Thoracic aorta (tissue), 2 donors: ENCODE results near the gene VWA8. TPM values are rescaled to one million over a fixed set of nuclear protein-coding genes. Genes with fewer than 3 reads are reported as not detected.

Experiments used
- ATAC-seq: fragments of 150-250 bp; one replicate; pipeline ENCODE4 v1.8.0; 2017; ENCODE audit warnings: low read depth; ENCODE audit not compliant: insufficient number of reproducible peaks, low FRiP score
- DNase-seq: peaks from one replicate; pipeline ENCODE4 v3.0.0-alpha.2; 2020; ENCODE audit warnings: low spot score
- H3K27ac ChIP-seq, 2 donors: fragments of 200-600 bp; sonication (generic); 1 replicate in 1 of 2; 2 replicates in 1 of 2; pipeline ENCODE4 v1.5.1; 2016; ENCODE audit warnings: mild to moderate bottlenecking in 2 of 2, moderate library complexity in 2 of 2
- H3K27me3 ChIP-seq: fragments of 200-600 bp; sonication (generic); replicated peaks from 2 replicates; pipeline ENCODE4 v1.6.0; 2016; ENCODE audit warnings: mild to moderate bottlenecking; ENCODE audit not compliant: insufficient read depth
- H3K36me3 ChIP-seq: fragments of 200-600 bp; sonication (generic); one replicate; pipeline ENCODE4 v1.5.1; 2016
- H3K4me1 ChIP-seq, 2 donors: fragments of 200-600 bp; sonication (generic); 1 replicate in 1 of 2; 2 replicates in 1 of 2; pipeline versions ENCODE4 v1.5.1 to v1.6.0; 2016; ENCODE audit warnings: low read depth in 2 of 2, mild to moderate bottlenecking in 1 of 2; ENCODE audit not compliant: control insufficient read depth in 1 of 2
- H3K4me3 ChIP-seq: fragments of 200-600 bp; sonication (generic); 2 replicates; pipeline ENCODE4 v1.5.1; 2016; ENCODE audit warnings: mild to moderate bottlenecking
- H3K9me3 ChIP-seq: fragments of 200-600 bp; sonication (generic); 2 replicates; pipeline ENCODE4 v1.5.1; 2016
- total RNA-seq, 2 donors: library from RNA; depleted of rRNA; stranded (reverse); fragments of >200 nt; gene quantifications; one replicate each; pipeline versions ENCODE4 v1.1.0 to v1.2.3, GENCODE V29; 2016
- TF ChIP-seq, protein P1 (sequence below): fragments of 200-600 bp; sonication (generic); IDR thresholded peaks from one replicate; pipeline ENCODE4 v1.5.1; 2019; ENCODE audit warnings: antibody characterized with exemption

Gene VWA8
- total RNA-seq, 2 donors from 2014 or later, result 19.8 to 25.3 TPM

DNA sequence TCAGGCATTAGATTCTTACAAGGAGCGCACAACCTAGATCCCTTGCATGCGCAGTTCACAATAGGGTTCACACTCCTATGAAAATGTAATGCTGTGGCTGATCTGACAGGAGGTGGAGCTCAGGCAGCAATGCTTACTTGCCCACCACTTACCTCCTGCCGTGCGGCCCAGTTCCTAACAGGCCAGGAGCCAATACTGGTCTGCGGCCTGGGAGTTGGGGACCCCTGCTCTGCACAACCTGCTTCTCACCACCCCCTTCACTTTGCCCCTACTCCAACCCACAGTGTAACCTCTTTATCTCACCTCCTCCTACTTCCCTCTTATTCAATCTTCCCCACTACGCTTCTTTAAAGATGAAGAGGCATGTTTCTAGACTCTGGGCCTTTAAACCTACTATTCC lies 263.3 kb downstream of the VWA8 start:
- no peak overlapping the region for H3K27ac ChIP-seq
- no peaks in the 10 kb centered on the region for H3K9me3 ChIP-seq
- TF ChIP-seq, protein P1, sequence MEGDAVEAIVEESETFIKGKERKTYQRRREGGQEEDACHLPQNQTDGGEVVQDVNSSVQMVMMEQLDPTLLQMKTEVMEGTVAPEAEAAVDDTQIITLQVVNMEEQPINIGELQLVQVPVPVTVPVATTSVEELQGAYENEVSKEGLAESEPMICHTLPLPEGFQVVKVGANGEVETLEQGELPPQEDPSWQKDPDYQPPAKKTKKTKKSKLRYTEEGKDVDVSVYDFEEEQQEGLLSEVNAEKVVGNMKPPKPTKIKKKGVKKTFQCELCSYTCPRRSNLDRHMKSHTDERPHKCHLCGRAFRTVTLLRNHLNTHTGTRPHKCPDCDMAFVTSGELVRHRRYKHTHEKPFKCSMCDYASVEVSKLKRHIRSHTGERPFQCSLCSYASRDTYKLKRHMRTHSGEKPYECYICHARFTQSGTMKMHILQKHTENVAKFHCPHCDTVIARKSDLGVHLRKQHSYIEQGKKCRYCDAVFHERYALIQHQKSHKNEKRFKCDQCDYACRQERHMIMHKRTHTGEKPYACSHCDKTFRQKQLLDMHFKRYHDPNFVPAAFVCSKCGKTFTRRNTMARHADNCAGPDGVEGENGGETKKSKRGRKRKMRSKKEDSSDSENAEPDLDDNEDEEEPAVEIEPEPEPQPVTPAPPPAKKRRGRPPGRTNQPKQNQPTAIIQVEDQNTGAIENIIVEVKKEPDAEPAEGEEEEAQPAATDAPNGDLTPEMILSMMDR, result no peak
- H3K27me3 ChIP-seq, result no peaks in the 10 kb centered on the region
- DNase-seq (no peak), ATAC-seq (no peak)
- no peaks in the 10 kb centered on the region for H3K36me3 ChIP-seq
- H3K4me1 ChIP-seq, result peaks cover 34 to 64% of the 10 kb centered on the region in 2 donors
- H3K4me3 ChIP-seq, result no peak overlapping the region

DNA sequence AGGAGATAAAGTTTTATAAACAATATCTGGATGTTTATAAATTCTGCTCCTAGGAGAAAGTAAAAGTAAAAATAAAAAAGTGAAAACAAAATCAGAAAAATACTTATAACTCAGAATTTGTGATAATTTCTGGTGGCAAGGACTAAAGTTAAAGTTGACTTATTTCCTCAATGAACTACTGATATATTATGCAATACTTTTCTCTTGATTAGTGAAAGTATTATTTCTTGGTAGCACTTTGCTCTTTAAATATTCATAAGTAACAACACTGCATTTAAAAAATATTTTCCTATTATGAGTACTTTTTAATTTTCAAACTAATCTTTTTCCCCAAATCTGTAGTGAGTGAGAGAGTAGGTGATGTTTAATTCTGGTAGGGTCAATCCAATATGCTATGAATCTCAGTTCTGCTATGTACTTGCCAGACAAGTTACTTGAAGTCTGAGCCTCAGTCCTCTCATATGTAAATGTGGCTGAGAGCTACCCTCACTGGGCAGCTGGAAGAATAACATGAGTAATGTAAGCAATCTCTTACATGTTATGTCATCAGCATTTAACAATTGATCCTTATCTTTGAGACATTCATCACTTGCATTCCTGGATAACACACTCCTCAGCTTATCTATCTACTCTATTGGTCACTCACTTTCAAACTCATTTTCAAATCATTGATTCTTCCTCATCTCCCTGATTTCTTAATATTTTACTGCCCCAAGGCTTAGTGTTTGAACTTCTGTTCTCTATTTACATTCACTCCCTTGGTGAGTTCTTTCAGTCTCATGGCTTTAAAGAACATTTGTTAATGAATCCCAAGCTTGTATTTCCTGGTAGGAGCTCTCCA lies 264.5 kb downstream of the VWA8 start:
- ATAC-seq (no peak), DNase-seq (no peak)
- Histone ChIP-seq H3K27me3 (no peaks in the 10 kb centered on the region), H3K4me3 (no peak overlapping the region), H3K9me3 (no peaks in the 10 kb centered on the region), H3K27ac (peak overlapping the region in 1 of 2 donors; percentile 75), H3K4me1 (peaks cover 32 to 52% of the 10 kb centered on the region in 2 donors), H3K36me3 (no peaks in the 10 kb centered on the region)
- TF ChIP-seq, protein P1, result no peak

DNA sequence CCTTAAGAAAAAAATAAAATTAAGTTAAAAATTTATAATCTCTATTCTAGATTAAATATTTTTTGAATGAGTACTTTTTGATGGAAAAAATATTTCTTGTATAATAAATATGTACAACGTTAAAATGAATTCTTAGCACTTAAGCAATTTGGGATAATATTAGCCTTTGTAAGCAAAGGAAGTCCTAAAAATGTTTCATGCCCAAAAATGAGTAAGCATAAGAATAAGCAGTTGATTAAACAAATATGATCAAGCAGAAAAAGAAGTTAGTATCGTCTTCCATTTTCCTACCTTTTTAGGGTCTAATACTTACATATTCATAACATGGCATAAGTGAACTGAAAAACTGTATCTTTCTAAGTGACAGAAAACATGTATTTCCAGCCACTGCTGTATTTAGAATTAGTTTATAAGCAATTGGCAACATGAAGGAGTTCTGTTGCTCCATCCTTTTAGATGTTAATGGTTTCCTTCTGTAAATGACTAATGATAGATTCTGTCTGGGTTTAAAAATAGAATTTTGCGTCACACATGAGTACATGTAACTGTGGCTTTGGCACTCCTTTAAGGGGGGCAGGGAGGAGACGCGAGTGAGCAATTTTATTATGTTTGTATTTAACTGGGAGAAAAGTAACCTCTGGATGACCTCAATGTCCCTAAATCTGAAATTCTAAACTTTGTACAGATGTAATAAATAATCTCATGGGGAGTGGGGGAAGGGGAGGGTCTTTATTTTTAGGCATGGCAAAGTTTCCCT lies 266.2 kb downstream of the VWA8 start:
- H3K27ac ChIP-seq, result peak overlapping the region; percentile 63 to 75
- peak overlapping the region; percentile 47 for H3K4me3 ChIP-seq
- H3K36me3 ChIP-seq, result no peaks in the 10 kb centered on the region
- ATAC-seq (peak; percentile 98), DNase-seq (peak; percentile 34)
- no peaks in the 10 kb centered on the region for H3K9me3 ChIP-seq
- TF ChIP-seq, protein P1, result no peak
- no peaks in the 10 kb centered on the region for H3K27me3 ChIP-seq
- H3K4me1 ChIP-seq, result peaks cover 20 to 37% of the 10 kb centered on the region in 2 donors

DNA sequence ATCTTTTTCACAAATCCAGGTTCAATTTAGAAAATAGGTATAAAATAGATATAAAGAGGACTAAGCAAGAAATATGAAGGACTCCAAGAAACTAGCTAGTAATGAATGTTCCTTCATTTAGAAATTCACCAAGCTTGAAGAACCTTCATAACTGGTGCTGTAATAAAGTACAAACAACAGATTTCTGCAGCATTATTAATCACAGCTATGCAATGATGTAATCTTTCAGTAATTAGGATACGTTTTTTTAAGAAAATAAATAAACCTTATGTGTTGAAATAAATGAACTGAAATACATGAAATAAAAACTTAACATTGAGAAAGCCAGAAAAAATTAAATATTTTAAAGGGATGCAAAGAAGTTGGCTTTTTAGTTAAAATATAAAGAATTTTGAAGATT lies 267.5 kb downstream of the VWA8 start:
- Histone ChIP-seq H3K27me3 (no peaks in the 10 kb centered on the region), H3K4me3 (no peak overlapping the region), H3K36me3 (no peaks in the 10 kb centered on the region), H3K27ac (peak overlapping the region in 1 of 2 donors; percentile 19), H3K9me3 (no peaks in the 10 kb centered on the region), H3K4me1 (peaks cover 20 to 34% of the 10 kb centered on the region in 2 donors)
- TF ChIP-seq, protein P1, result no peak
- DNase-seq, result no peak
- ATAC-seq, result no peak

DNA sequence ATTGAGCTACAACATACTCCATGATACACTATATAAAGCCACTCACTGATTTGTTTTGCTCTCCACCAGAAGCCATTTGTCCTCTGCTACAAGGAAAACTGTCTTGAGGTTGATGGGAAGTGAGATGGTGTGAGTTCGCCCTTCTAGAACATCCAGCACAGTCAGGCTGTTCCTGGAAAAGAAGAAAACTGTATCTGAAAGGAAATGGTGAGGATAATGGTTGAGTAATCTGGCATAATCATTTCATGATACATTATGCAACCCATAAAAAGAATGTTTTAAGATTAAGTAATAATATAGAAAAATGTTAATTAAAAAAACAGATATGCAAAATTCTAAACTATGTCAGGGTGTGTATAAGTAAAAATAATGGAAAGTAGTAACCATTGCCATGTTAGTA lies 269.6 kb downstream of the VWA8 start:
- Histone ChIP-seq H3K27me3 (no peaks in the 10 kb centered on the region), H3K9me3 (no peaks in the 10 kb centered on the region), H3K36me3 (no peaks in the 10 kb centered on the region), H3K4me3 (no peak overlapping the region), H3K27ac (no peak overlapping the region), H3K4me1 (peaks cover 18 to 29% of the 10 kb centered on the region in 2 donors)
- ATAC-seq (no peak), DNase-seq (no peak)
- TF ChIP-seq, protein P1, result no peak
